ENCODE results near the gene OGA. TPM values are rescaled to one million over a fixed set of nuclear protein-coding genes. Genes with fewer than 3 reads are reported as not detected.
A peak's percentile ranks its signal among the peaks of the same experiment; 100 is the strongest.

OGA gene
- total and polyA plus RNA-seq, 9 of the 15 experiments (the other 6 are each of a cell fraction or from before 2014, with no cell fraction given): 13.5 to 73.5 (median 59.5) TPM

DNA sequence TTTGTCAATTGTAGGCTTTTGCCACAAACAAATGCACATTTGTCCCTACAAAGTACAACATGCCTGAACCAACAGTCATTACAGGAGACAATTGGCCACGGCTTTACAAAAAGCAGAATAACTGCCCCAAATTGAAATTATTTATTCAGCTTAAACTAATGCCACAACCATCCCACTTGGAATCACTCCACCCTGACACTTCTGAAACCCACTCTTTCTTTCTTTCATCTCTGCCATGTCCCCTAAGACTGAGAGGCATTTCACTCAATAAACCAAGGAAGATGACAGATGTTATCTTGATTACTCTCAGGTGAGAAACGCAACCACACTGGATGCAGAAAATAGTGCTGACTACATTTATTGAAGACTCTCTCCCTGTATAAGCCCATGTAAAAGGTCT lies 32.4 kb downstream of the OGA start:
- in situ Hi-C loops (cut with MboI) (no loop called here), intact Hi-C loops (cut with micrococcal nuclease) (no loop called here)
- no peak overlapping the region for H3K4me3 ChIP-seq
- no peak overlapping the region for H3K9ac ChIP-seq (ENCODE audit: insufficient read depth in 1 of 2, low read depth in 2 of 2, low read length in 2 of 2)
- CTCF ChIA-PET (ENCODE audit: low intra/inter-chr PET ratio): no interaction called here
- no peak overlapping the region for H2AFZ ChIP-seq (ENCODE audit: low read depth, low read length)
- 58% methylated on average over 2 of the region's 2 CpGs for WGBS (ENCODE audit: insufficient coverage, low coverage, missing lambda C conversion rate)
- H3K79me2 ChIP-seq (ENCODE audit: control insufficient read depth, insufficient read depth, low read length): peaks cover 20% of the 10 kb centered on the region
- no peaks in the 10 kb centered on the region for H3K9me1 ChIP-seq (ENCODE audit: control insufficient read depth, insufficient read depth, low read length)
- peaks cover 66% of the 10 kb centered on the region for H3K36me3 ChIP-seq (ENCODE audit: control insufficient read depth, insufficient read depth, low read length)
- ATAC-seq (no peak), FAIRE-seq (no peak), DNase-seq (ENCODE audit: extremely low read depth in 1 of 4, low spot score in 3 of 4) (no peak)
- peaks cover 10 to 21% of the 10 kb centered on the region in 2 experiments; a peak in 4 of 5 replicates for H3K4me1 ChIP-seq (replicated peaks in 1 of 2; ENCODE audit: control insufficient read depth in 2 of 2, insufficient read depth in 2 of 2, low read length in 2 of 2)
- peaks cover 4% of the 10 kb centered on the region; the same call in 1 of the 2 replicates for H4K20me1 ChIP-seq (replicated peaks; ENCODE audit: control insufficient read depth, insufficient read depth, low read length)
- no peak for TF ChIP-seq KAT2B (IDR thresholded peaks at IDR 0.05; ENCODE audit: low read depth, low read length)
- TF ChIP-seq ZNF408 (CRISPR knock-in tag; IDR thresholded peaks at IDR 0.05; ENCODE audit: low read depth): no peak
- TF ChIP-seq POLR2AphosphoS2 (IDR thresholded peaks at IDR 0.05; ENCODE audit: low read length): peak; percentile 73; the same call in 1 of the 2 replicates
- TF ChIP-seq, protein P1, sequence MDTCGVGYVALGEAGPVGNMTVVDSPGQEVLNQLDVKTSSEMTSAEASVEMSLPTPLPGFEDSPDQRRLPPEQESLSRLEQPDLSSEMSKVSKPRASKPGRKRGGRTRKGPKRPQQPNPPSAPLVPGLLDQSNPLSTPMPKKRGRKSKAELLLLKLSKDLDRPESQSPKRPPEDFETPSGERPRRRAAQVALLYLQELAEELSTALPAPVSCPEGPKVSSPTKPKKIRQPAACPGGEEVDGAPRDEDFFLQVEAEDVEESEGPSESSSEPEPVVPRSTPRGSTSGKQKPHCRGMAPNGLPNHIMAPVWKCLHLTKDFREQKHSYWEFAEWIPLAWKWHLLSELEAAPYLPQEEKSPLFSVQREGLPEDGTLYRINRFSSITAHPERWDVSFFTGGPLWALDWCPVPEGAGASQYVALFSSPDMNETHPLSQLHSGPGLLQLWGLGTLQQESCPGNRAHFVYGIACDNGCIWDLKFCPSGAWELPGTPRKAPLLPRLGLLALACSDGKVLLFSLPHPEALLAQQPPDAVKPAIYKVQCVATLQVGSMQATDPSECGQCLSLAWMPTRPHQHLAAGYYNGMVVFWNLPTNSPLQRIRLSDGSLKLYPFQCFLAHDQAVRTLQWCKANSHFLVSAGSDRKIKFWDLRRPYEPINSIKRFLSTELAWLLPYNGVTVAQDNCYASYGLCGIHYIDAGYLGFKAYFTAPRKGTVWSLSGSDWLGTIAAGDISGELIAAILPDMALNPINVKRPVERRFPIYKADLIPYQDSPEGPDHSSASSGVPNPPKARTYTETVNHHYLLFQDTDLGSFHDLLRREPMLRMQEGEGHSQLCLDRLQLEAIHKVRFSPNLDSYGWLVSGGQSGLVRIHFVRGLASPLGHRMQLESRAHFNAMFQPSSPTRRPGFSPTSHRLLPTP (IDR thresholded peaks at IDR 0.05; ENCODE audit: borderline replicate concordance, extremely low read depth, insufficient read length): no peak
- peak; percentile 22; the same call in 1 of the 2 replicates for TF ChIP-seq SUPT5H (IDR thresholded peaks at IDR 0.05)
- no peak for TF ChIP-seq YBX1 (IDR thresholded peaks at IDR 0.05)
- H3K4me2 ChIP-seq (ENCODE audit: insufficient read depth, low read length): no peak overlapping the region
- no TSS peak for BruUV-seq (replicated peaks)
- H3K9me3 ChIP-seq (replicated peaks; ENCODE audit: control insufficient read depth, insufficient read depth, low read depth, low read length): no peaks in the 10 kb centered on the region
- no peak overlapping the region for H3K27ac ChIP-seq (ENCODE audit: extremely low read depth, low read depth, low read length)
- no peaks in the 10 kb centered on the region for H3K27me3 ChIP-seq (ENCODE audit: control insufficient read depth in 2 of 2, insufficient read depth in 2 of 2, low read length in 2 of 2)
- POLR2A ChIA-PET: interaction anchor here (0.9 to 3.2 kb wide), 5 partner anchors 10 to 183 kb away, joined by 3 to 34 read pairs (median 4); no protein-coding TSS in a partner anchor

Measured in K562 (cell line).